HG03103 (cell line): ENCODE data around the gene SNCB.

Experiments
- ATAC-seq: cut with Tn5 transposase; IDR thresholded peaks from one replicate; pipeline ENCODE4 v1.9.1; 2021; ENCODE audit warnings: low read depth; ENCODE audit not compliant: unreplicated experiment

The SNCB gene

GRCh38 chr5:176646049-176646706 is 15.8 kb upstream of the SNCB start:
- ATAC-seq: no peak

GRCh38 chr5:176644878-176645670 is 14.7 kb upstream of the SNCB start:
- no peak for ATAC-seq

DNA sequence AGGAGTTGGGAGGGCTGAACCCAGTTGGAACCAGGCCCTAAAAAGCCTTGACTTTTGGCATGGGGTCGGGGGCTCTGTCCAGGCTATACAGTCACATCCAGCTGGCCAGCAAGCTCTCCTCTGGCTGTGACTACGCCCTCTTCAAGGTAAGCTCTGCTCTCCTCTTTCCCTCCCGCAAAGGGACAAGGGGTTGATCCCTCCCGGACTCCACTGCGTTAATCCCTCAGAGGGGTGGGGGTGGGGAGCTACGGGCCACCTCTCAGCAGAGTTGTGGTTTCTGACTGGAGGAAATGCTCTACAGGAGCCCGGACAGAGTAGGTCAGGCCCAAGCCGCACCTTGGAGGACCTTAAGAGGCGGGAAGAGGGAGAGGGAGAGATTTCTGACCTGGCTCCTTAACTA is 14.0 kb upstream of the SNCB start:
- no peak for ATAC-seq

DNA sequence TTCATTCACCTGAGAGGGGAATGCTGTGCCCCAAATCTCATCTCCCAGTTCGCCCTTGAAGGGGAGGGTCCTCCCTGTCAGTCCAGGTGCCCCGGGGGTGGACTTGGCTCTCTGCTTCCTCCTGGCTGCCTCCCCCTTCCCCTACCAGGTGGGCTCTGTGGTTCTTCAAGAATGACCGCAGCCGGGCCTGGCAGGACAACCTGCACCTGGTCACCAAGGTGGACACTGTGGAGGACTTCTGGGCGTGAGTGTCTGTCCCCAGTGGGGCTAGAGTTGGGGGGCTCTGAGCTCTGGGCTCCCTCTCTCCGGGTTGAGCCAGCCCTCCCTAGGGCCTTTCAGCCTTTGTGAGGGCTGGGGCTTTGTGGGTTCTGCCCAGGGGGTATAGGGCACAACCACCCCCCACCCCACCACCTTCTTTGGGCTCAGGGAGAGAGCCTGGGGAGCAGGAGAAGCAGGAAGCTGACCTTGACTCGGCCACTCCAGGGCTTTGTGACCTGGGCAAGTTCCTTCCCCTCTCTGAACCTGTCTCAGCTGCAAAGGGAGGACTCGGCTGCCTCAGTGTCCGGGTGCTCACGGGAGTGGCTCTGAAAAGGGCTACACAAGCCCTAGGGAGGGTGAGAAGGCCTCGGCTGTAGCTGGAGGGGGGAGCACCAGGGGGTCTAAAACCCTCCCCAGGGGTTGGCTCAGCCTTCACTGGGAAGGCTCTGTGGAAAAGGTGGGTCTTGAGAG is 13.3 kb upstream of the SNCB start:
- no peak for ATAC-seq

DNA sequence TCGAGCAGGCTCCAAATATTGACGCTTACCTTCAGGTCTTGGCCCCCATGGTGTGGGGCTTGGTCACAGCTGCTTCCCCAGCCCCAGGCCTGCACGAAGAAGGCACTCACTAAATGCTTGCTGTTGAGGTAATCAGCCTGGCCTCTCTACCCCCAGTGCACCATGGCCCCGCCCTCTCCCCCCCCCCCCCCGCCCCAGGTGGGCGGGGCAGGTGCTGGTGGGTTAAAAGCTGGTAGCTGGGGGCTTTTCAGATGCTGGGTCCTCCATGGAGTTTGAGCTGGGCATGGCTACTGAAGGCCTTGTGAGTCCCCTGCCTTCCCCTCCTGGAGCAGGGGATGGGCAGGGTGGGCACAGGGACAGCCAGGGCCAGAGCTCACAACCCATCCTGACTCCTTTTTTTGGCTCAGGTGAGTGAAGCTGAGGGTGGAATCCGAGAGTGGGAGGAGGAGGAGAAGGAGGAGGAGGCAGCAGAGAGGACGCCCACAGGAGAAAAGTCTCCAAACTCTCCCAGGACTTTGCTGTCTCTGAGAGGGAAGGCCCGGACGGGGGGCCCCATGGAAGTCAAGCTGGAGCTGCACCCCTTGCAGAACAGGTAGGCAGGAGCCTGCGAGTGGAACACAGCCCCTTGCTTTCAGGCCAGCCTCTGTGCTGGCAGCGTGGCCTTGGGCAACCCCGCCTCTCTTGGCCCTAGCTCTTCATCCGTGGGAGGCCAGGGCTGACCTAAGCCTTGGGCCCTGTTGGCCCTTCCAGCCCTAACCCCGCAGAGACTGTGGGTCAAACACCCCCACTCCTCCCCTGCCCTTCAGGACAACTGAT is 12.5 kb upstream of the SNCB start:
- no peak for ATAC-seq

DNA sequence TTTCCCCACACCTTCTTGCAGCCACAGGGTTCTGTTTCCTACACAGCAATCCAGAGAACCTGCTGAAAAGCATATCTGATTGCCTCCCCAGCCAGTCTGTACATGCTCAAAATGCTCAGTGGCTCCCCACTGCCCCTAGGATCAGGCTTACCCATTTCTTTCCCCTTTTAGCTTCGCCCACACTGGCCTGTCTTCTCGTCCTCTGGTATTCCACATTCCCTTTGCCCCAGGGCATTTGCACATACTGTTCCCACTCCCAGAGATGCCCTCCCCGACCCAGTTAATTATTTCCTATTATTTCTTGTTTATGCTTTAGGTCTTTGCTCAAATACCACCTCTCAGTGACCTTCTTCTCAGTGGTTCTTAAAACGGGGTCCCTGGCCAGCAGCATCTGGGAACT is 10.3 kb upstream of the SNCB start:
- no peak for ATAC-seq

DNA sequence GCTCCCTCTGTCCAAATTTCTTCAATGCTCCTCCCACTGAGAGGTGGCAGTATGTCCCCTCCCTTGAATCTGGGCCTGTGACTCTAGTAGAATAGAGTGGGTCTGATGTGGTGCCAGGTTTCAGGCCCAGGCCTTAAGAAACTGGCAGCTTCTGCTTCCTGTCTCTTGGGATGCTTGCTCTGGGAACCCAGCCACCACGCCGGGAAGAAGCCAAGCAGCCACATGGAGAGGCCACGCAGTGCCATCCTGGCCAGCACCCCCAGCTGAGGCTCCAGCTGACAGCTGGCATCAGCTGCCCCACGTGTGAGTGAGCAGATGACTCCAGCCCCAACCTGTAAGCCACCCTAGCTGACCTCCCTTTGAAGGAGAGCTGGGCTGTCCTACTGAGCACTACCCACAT is 9.6 kb upstream of the SNCB start:
- ATAC-seq: no peak

DNA sequence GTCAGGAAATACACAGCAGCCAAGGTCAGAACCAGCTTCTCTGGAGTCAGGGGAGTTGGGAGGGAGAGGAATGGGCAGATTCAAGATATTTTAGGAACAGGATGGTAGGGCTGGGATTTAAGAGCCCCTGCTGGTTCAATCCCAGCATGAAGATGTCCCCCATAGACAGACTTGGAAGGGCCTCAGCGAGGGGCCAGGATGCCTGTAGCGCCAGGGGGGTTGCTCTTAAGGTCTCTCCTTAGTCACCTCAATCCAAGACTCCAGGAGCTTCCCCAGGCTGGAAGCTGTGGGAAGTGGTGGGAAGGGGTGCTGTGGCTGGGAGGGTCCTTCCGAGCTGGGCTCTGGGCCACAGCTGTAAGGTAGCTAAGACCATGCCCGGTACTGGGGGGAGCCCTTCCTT is 8.9 kb upstream of the SNCB start:
- no peak for ATAC-seq

GRCh38 chr5:176638437-176638836 is 8.1 kb upstream of the SNCB start:
- no peak for ATAC-seq

DNA sequence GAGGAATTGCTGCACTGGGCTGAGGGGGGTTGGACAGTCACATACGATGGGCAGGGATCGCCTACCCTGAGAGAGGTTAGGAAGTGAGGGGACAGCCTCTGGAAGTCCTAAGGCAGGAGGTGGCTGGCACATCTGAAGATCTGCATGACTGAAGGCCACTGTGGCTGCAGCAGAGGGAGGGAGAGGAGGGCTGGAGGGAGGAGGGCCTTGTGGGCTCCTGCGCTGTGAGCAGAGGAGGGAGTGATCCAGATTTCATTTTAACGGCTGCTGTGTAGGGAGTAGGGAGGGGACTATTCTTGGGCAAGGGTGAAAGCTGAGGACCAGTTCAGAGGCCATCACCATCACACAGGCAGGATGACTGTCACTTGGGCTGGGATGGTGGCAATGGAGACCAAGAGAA is 7.2 kb upstream of the SNCB start:
- ATAC-seq: no peak

- no peak for ATAC-seq
Measured at GRCh38 chr5:176636426-176636825, 6.1 kb upstream of the SNCB start.

DNA sequence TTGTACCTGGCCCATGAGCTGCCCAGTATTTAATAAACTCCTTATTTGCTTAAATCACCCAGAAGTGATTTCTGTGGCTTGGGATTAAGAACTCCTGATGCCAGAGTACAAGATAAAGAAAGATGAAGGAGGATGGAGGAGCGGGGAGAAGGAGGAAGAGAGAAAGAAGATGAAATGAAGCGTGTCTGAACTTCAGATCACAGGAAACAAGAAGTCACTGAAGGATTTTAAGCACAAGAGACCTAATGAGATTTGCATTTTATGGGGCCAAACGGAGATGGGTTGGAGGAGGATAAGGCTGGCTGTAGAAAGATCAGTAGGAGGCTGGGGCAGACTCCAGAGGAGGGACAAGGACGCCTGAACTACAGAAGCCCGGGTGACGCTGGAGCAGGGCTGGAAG is 3.3 kb upstream of the SNCB start:
- ATAC-seq: no peak

DNA sequence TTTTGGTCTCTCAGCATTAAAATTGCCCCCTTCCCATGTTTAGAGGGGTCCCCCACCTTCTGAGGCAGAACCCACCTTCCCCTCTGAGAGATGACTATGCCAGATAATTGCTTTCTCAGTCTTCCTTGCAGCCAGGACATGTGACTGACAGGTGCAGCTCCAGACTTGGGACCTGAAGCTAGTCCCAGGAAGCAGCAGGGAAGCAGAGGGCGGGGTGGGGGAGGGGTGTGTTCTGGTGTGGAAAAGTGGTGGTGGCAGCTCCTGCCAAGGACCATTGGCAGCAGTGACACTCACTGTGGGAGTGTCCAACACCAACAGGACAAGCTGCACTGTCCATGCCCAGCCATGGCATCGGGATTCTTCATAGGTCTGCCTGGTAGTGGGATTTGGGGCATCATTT is 2.4 kb upstream of the SNCB start:
- ATAC-seq: no peak

- ATAC-seq: no peak
Measured at GRCh38 chr5:176631383-176632200, 1.3 kb upstream of the SNCB start.

GRCh38 chr5:176630681-176631222 is 418 bp upstream of the SNCB start:
- ATAC-seq: no peak

DNA sequence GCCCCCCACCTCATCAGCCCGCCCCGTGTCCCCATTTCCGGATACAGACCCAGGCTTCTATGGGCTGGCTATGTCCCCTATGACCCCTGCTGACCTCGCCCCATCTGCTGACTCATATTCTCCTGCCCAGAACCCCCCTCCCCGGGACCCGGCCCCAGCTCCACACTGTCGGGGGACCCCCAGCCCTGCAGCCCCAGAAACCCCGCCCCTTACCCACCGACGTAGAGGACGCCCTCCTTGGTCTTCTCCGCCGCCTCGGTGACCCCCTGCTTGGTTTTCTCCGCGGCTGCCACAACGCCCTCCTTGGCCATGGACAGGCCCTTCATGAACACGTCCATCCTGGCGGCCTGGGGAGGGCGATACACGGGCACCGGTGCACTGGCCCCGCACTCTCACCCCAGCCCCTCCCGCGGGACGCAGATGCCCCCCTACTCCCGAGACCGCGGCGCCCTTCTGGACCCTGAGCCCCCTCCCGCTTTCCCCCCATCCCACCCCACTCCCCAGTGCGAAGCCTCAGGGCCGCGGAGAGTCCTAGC is 949 bp downstream of the SNCB start:
- ATAC-seq: no peak

DNA sequence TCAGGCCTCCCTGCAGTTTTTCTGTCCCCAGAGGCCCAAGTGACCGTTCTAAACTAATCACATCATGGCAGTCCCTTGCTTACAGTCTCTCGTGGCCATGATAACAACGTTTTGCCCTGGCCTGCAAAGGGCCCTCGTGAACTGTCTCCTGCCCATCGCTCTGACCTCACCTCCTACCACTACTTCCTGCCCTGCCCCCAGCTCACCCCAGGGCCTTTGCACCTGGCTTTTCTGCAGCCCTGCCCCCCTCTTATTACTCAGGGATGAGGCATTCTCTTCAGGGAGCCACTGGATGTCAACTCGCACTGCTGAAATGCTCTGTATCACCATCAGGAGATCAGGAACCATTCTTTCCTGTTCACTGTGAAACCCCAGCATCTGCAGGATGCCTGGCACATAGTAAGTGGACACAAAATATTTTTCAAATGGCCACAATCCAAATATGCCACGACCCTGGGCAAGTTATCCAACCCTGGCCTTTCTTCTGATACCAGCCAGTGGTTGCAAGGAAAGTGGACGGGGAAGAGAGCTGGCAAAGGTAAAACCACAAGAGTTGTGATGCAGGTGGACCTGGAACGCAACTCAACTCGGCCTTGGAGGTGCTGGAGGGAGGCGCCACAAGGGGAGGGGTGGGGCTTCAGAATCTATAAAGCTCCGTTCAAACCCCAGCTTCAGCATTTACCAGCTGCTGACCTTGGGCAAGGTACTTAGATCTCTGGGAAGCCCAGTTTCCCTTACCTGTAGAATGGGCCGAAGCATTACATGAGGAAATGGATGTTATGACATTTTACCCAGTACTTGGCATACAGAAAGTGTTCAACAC is 1.7 kb downstream of the SNCB start:
- no peak for ATAC-seq

DNA sequence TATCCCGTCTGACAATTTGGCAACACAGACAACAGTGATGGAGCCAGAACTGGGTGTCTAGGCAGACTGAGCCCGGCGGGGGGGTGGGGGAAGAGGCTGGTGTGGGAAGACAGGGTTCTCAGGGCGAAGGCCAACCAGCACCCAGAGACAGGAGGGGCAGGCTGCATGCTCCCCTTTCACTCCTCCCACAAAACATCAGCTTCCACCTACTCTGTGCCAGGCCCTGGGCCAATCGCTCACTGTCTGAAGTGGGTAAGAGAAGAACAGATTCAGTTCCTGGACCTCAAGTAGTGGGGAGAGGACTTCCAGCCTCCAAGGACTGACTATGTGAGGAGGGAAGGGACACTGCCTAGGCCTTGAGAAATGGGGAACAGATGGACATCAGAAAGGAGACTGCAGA is 2.8 kb downstream of the SNCB start:
- ATAC-seq: no peak

GRCh38 chr5:176626876-176627236 is 3.5 kb downstream of the SNCB start:
- ATAC-seq: no peak
